ENCODE measurements around the gene TTL. TPM values are rescaled to one million over a fixed set of nuclear protein-coding genes. Genes with fewer than 3 reads are reported as not detected.

Gene TTL
- total and polyA plus RNA-seq, 2 of the 13 experiments (the other 11 are each of a cell fraction or from before 2014, with no cell fraction given), result 19.0 to 59.8 TPM

DNA sequence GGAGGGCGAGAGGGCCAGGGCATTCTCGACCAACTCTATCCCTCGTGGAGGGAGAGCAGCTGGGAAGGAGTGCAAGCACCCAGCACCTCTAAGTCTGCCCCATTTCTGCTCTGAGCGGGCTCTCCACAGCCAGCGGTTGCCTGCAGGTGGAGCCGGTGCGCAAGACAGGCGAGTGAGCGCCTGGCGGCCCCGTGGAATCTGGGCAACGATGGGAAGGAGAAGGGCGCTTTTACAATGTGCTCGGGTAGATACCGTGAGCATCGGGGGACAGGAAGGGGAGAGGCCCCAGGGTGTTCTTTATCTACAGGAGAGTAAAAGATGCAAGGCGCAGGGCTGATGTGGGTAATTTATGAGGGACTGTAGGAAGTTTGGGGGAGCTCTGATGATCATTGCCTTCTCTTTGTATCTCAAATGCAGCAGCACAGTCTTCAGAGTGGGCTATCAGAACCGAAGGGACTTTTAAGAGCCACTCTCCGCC, 867 bp upstream of the TTL start (continued):
- TF ChIP-seq SYNCRIP (IDR thresholded peaks at IDR 0.05; ENCODE audit: insufficient read depth, low read depth, low read length), result no peak
- no peak for TF ChIP-seq SUZ12 (IDR thresholded peaks at IDR 0.05; ENCODE audit: low read depth, low read length)
- TF ChIP-seq ZNF33B (CRISPR knock-in tag; IDR thresholded peaks at IDR 0.05), result no peak
- TF ChIP-seq, protein P1, sequence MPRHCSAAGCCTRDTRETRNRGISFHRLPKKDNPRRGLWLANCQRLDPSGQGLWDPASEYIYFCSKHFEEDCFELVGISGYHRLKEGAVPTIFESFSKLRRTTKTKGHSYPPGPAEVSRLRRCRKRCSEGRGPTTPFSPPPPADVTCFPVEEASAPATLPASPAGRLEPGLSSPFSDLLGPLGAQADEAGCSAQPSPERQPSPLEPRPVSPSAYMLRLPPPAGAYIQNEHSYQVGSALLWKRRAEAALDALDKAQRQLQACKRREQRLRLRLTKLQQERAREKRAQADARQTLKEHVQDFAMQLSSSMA (CRISPR knock-in tag; IDR thresholded peaks at IDR 0.05), result 0 out of 2 replicates have a peak, but pooled peaks have one; percentile 31
- TF ChIP-seq, protein P2, sequence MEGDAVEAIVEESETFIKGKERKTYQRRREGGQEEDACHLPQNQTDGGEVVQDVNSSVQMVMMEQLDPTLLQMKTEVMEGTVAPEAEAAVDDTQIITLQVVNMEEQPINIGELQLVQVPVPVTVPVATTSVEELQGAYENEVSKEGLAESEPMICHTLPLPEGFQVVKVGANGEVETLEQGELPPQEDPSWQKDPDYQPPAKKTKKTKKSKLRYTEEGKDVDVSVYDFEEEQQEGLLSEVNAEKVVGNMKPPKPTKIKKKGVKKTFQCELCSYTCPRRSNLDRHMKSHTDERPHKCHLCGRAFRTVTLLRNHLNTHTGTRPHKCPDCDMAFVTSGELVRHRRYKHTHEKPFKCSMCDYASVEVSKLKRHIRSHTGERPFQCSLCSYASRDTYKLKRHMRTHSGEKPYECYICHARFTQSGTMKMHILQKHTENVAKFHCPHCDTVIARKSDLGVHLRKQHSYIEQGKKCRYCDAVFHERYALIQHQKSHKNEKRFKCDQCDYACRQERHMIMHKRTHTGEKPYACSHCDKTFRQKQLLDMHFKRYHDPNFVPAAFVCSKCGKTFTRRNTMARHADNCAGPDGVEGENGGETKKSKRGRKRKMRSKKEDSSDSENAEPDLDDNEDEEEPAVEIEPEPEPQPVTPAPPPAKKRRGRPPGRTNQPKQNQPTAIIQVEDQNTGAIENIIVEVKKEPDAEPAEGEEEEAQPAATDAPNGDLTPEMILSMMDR (CRISPR knock-in tag; IDR thresholded peaks at IDR 0.05), result peak; percentile 97
- no peak for TF ChIP-seq GTF3A (CRISPR knock-in tag; conservative IDR thresholded peaks at IDR 0.05)
- TF ChIP-seq, protein P3, sequence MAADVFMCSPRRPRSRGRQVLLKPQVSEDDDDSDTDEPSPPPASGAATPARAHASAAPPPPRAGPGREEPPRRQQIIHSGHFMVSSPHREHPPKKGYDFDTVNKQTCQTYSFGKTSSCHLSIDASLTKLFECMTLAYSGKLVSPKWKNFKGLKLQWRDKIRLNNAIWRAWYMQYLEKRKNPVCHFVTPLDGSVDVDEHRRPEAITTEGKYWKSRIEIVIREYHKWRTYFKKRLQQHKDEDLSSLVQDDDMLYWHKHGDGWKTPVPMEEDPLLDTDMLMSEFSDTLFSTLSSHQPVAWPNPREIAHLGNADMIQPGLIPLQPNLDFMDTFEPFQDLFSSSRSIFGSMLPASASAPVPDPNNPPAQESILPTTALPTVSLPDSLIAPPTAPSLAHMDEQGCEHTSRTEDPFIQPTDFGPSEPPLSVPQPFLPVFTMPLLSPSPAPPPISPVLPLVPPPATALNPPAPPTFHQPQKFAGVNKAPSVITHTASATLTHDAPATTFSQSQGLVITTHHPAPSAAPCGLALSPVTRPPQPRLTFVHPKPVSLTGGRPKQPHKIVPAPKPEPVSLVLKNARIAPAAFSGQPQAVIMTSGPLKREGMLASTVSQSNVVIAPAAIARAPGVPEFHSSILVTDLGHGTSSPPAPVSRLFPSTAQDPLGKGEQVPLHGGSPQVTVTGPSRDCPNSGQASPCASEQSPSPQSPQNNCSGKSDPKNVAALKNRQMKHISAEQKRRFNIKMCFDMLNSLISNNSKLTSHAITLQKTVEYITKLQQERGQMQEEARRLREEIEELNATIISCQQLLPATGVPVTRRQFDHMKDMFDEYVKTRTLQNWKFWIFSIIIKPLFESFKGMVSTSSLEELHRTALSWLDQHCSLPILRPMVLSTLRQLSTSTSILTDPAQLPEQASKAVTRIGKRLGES (CRISPR knock-in tag; IDR thresholded peaks at IDR 0.05; ENCODE audit: borderline replicate concordance), result no peak
- no peak for TF ChIP-seq SMAD3 (CRISPR knock-in tag; IDR thresholded peaks at IDR 0.05)
- peak; percentile 19; the same call in 1 of the 2 replicates for TF ChIP-seq SIX4 (CRISPR knock-in tag; IDR thresholded peaks at IDR 0.05)
- no peak for TF ChIP-seq WIZ (CRISPR knock-in tag; IDR thresholded peaks at IDR 0.05)
- no peak for TF ChIP-seq HHEX (CRISPR knock-in tag; IDR thresholded peaks at IDR 0.05)
- no peak for TF ChIP-seq ZNF713 (CRISPR knock-in tag; IDR thresholded peaks at IDR 0.05)
- TF ChIP-seq ZBTB8A (CRISPR knock-in tag; IDR thresholded peaks at IDR 0.05; ENCODE audit: borderline replicate concordance, low read depth), result peak; percentile 67; the same call in 1 of the 2 replicates
- TF ChIP-seq, protein P4, sequence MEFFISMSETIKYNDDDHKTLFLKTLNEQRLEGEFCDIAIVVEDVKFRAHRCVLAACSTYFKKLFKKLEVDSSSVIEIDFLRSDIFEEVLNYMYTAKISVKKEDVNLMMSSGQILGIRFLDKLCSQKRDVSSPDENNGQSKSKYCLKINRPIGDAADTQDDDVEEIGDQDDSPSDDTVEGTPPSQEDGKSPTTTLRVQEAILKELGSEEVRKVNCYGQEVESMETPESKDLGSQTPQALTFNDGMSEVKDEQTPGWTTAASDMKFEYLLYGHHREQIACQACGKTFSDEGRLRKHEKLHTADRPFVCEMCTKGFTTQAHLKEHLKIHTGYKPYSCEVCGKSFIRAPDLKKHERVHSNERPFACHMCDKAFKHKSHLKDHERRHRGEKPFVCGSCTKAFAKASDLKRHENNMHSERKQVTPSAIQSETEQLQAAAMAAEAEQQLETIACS (CRISPR knock-in tag; IDR thresholded peaks at IDR 0.05), result no peak
- TF ChIP-seq CENPX (CRISPR knock-in tag; IDR thresholded peaks at IDR 0.05), result no peak
- TF ChIP-seq ZNF550 (CRISPR knock-in tag; IDR thresholded peaks at IDR 0.05; ENCODE audit: borderline replicate concordance), result peak; percentile 76; the same call in 1 of the 2 replicates
- TF ChIP-seq, protein P5, sequence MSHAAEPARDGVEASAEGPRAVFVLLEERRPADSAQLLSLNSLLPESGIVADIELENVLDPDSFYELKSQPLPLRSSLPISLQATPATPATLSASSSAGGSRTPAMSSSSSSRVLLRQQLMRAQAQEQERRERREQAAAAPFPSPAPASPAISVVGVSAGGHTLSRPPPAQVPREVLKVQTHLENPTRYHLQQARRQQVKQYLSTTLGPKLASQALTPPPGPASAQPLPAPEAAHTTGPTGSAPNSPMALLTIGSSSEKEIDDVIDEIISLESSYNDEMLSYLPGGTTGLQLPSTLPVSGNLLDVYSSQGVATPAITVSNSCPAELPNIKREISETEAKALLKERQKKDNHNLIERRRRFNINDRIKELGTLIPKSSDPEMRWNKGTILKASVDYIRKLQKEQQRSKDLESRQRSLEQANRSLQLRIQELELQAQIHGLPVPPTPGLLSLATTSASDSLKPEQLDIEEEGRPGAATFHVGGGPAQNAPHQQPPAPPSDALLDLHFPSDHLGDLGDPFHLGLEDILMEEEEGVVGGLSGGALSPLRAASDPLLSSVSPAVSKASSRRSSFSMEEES (CRISPR knock-in tag; IDR thresholded peaks at IDR 0.05), result peak; percentile 30; the same call in 1 of the 2 replicates
- TF ChIP-seq, protein P6, sequence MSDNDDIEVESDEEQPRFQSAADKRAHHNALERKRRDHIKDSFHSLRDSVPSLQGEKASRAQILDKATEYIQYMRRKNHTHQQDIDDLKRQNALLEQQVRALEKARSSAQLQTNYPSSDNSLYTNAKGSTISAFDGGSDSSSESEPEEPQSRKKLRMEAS (IDR thresholded peaks at IDR 0.05), result peak; percentile 66; the same call in 1 of the 2 replicates
- TF ChIP-seq TBX2 (CRISPR knock-in tag; IDR thresholded peaks at IDR 0.05; ENCODE audit: borderline replicate concordance), result peak; percentile 64; the same call in 1 of the 2 replicates
- no peak for TF ChIP-seq KDM4B (CRISPR knock-in tag; IDR thresholded peaks at IDR 0.05)
- no peak for TF ChIP-seq MED1 (CRISPR knock-in tag; IDR thresholded peaks at IDR 0.05)
- 0 out of 2 replicates have a peak, but pooled peaks have one; percentile 54 for TF ChIP-seq ZNF543 (CRISPR knock-in tag; IDR thresholded peaks at IDR 0.05)
